ENCODE measurements around the gene SLC25A46.

- TF ChIP-seq ARNTL (CRISPR knock-in tag; IDR thresholded peaks at IDR 0.05; ENCODE audit: borderline replicate concordance, low read depth) (no peak), TCF4 (CRISPR knock-in tag; IDR thresholded peaks at IDR 0.05; ENCODE audit: borderline replicate concordance) (no peak), CSRNP3 (CRISPR knock-in tag; IDR thresholded peaks at IDR 0.05) (no peak)
These were observed 64.9 kb downstream of the SLC25A46 start for GRCh38 chr5:110803467-110804326.

All from SK-N-SH treated with all-trans-retinoic acid at 6 μM for 48 hours (cell line).